Measurements from ENCODE around the gene MAPK12.

GRCh38 chr22:50221410-50222300, 39.8 kb downstream of the MAPK12 start:
- TF ChIP-seq CTCF (IDR thresholded peaks at IDR 0.05) (no peak), POLR2AphosphoS5 (IDR thresholded peaks at IDR 0.05) (no peak), POLR2A (IDR thresholded peaks at IDR 0.05) (no peak), EP300 (IDR thresholded peaks at IDR 0.05) (no peak)
